Fibroblast of skin of abdomen (primary cell): ENCODE measurements around the gene GPC6.

Source experiments
- DNase-seq: peaks from one replicate; pipeline ENCODE4 v3.0.0-alpha.2; 2013

Gene GPC6

DNA sequence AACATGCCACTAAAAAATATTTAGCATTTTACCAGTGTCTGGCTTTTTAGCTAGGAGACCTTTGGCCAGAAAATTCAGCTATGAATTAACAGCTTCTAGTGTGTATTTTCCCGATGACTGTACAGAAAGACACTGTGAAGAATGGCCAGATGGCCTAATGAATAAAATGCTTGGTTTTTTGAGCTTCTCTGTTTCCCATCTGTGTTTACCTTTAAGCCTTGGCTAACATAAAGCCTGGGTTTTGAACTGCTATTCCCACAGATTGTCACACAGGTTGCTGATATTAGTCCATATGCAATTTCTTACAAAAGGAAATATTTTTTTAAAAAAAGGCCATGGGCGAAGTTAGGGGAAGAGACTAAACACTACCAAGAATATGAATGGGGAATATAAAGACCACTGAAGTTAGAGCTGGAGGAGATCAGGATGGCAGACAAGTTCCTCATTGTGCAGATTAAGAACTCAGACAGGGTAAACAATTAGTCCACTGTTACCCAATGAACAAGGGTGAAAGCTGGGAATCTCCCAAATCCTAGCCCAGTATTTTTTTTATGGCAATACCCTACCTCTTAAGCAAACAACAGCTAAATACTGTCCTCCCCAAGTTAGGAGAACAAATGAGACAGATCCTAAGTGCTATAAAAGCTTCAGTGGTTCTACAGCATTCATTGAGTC is 1157.8 kb downstream of the GPC6 start:
- no peak for DNase-seq

DNA sequence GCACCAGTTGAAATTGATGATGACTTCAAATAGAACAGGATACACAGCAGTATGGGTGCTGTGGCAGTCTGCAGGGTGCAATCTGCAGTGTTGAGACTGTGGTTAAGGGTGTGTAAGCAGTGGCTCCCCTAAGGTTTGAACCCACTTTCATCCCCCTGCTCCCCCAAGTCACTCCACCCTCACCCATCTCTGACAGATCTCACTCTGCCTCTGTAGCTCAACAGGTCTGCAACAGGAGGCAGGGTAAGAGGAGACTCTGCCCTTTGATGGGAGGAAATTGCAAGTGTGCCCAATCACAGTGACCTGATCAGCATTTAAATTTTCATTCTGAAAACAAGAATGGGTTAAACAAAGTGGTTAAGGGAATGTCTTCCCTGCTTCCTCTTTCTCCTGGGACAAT is 1160.4 kb downstream of the GPC6 start:
- no peak for DNase-seq

DNA sequence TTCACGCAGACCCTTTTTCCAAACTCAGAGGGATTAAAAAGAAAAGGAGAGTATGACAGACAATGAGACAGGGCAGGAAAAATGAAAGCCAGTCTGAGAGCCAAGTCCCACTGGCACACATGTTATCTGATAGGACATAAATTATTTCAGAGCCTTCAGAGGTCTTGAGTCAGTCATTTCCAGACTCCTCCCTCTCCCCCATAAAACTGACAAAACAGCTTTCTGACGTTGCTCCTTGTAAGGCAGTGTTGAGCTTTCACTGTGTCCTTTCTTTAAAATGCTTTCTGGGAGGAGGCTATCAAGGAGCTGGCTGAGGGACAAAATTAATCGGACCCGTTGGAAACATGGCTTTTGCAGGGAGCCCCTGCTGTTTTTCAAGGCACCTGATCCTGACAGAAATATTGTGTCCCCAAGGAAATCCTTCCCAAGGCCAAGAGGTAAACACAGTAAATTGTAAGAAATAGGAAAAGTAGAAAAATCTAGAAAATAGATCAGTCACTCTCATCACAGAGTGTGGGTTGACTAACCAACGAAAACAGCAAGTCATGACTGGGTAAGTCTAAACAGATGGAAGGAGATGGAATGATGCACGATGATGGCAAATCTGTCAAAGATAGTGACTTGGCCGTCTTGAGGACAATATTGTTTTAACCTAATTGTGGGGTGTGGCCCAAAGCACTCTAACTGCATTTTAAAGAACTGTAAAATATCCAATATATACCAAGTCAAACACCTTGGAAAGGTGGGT is 1163.2 kb downstream of the GPC6 start:
- DNase-seq = peak; percentile 59

DNA sequence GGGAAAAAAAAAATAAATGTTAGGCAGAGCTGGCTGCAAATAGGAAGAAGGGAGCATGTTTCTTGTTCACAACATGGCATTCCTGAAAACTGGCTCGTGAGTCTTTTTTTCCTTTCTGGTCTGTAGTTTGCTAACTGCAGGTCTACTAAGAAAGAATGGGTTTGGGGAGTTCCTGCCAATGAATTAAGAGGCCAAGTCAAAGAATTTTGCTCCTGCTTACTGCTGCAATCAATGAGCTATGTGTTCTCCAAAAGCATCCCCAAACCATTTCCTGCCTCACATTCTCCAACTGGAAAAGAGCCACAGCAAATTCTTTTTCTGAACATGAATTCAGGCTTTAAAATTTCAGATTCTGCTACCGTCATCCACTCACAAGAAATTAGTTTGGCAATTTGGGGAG is 1164.3 kb downstream of the GPC6 start:
- peak; percentile 60 for DNase-seq

DNA sequence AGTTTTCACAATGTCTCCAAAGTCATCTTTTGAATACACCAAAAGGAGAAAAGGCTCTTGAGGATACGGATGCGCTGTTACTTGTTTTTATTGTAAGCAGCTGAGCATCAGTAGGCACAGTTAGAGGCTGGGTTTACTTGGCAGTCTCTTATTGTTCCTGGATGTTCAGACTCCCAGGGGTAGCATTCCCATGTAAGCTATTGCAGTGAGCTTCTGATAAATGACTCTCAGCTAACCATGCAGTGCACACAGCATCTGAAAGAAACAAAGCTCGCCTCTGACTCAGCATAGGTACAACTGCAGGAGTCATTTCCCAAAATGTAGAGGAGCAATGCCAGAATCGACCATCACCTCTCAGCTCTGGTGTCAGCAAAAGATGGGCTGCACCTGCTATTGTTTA is 1168.1 kb downstream of the GPC6 start:
- no peak for DNase-seq

- DNase-seq = no peak
Measured at GRCh38 chr13:94395860-94396259, 1169.3 kb downstream of the GPC6 start.

DNA sequence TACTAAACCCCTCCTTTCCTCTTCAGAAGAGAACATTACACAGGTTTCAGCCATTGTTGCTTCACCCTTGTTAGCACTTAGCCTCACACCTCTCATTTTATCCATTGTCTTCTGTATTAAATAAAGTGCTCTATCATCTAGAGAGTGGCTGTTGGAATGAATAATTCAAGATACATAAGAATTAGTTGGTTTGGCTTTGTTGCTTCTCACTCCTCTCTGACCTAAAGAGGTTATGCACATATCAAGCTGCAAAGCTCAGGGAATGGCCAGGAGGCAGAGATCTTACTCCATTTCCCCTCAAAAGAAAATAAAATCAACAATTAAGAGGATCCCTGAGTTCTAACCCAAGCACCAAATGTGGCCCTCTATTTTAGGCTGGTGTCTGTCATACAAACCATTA is 1173.2 kb downstream of the GPC6 start:
- DNase-seq = no peak

DNA sequence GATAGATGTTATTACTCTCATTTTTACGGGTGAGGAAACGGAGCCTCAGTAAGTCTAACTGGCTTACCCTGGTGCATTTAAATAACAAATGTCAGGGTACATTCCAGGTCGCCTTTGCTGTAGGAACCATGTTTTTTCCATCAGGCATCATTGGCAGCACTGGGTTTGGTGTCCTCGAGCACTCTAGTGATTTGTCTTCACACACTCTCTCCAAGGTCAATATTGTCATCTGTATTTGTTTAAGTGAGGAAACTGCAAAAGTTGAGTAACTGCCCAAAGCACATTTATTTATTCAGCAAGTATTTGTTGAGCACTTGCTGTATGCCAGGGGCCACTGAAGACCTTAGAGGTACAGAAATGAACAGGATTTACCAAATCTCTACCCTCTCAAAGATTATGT is 1174.3 kb downstream of the GPC6 start:
- DNase-seq = no peak

GRCh38 chr13:94408314-94409036 is 1181.9 kb downstream of the GPC6 start:
- no peak for DNase-seq

DNA sequence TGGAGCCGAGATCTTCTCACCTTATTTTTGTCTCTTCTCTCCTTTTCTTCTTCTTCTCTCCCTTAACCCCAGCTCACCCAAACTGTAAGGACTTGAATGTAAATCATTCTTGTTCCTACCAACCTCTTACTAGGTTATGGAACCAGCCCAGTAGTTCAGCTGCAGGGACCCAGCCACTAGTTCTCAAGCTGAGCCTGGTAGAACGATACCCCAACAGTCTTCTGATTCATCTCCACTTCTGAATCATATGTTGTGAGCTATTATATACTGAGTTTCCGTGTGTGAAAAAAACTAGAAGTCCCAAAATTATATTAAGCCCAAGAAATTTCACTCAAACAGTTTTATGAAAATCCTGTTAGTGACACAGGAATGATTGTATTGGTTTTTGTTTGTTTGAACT is 1185.1 kb downstream of the GPC6 start:
- DNase-seq = no peak

DNA sequence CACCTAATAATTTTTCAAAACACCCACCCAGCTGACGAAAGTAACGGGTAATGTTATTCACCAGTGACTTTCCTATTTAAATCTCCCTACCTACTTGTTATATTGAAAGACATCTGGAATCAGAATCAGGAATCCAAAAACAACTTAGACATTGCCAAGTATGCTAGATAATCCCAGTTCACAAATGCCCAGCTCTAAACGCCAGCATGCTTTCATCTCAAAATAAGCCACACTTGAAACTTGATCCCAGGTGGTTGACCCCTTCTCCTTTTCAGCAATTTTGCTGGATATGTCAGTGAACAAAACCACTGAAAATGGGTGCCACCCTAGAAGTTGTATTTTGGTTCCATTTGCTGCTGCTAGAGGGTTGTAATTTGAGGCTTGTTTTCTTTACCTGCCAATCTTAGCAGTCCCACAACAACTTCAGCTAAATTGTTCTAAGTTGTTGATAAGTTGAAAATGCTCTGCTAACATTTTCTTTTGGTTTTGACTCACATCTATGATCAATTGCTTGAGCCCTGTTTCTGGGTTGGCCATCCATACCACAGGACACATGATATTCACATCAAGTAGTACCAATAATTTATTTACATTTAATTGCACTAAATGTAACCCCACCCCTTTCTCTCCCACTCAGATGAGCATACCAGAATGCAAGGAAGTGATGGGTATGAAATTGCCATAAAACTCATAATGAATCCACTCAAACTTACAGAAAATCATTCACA is 1186.4 kb downstream of the GPC6 start:
- DNase-seq = no peak

- DNase-seq = no peak
Measured at GRCh38 chr13:94413598-94413944, 1187.0 kb downstream of the GPC6 start.

GRCh38 chr13:94414141-94414540 is 1187.5 kb downstream of the GPC6 start:
- no peak for DNase-seq

DNA sequence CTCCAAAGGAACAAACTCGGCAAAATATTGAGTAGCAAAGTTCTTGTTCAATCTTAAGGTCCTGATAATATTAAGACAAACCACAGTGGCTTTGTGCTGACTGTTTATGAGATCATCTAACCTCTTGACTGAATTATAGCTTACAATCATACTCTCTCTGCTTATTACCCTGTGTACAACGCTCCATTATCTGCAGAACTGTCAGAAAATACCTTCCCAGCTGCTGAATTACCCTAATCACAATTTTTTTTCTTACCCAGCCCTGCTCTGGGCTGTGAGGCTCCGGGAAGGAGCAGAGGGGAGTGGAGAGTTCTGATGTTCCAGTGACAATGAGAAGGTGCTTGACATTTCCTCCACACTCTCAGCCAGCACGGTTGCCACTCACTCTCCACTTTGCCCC is 1188.1 kb downstream of the GPC6 start:
- DNase-seq = no peak

- DNase-seq = no peak
Measured at GRCh38 chr13:94415500-94416237, 1189.1 kb downstream of the GPC6 start.

DNA sequence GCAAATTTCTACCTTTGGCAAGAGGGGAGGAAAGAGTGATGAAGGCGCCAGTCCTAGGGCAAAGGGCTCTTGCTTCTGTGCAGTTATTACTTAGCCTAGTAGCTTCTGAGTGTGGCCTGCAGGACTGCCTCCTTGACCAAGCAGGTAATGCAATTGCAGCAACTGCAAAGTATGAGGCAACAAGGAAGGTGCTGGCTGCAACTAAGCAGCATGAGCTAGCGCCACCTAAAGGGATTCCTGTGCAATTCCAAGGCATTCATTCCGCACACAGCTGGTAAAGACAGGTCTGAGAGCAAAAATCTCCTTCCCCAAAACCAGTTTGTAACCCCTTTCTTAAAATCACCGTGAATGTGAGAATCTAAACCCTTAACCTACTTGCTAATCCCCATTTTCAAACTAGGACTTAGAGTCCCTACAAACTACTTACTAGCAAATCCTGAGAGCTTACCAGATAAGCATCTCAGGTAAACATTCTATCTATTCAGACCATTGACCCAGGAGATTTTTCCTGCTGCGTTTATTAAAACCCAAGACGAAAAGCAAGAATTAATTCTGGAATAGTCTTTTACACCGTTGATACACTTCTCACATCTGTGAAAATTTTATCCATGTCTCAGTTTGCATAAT is 1190.0 kb downstream of the GPC6 start:
- DNase-seq = peak; percentile 16

- no peak for DNase-seq
Measured at GRCh38 chr13:94417294-94417693, 1190.7 kb downstream of the GPC6 start.

GRCh38 chr13:94419304-94419924 is 1192.8 kb downstream of the GPC6 start:
- peak; percentile 53 for DNase-seq

DNA sequence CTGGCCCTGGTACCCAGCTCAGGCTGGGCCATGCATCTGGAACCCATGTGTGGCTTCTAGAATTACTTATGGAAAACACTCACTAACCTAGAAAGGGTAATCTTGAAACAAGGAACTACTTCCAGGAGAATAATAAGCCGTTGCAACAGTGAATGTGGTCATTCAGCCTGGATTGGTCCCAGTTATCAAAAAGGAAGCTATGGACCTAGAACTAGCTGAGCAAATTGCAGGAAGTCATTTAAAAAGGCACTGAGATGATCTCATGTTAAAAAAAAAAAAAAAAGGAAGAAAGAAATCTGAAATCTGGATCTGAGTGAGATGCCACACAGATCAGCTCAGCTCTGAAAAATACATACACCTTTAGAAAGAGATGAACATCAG is 1193.3 kb downstream of the GPC6 start:
- no peak for DNase-seq

DNA sequence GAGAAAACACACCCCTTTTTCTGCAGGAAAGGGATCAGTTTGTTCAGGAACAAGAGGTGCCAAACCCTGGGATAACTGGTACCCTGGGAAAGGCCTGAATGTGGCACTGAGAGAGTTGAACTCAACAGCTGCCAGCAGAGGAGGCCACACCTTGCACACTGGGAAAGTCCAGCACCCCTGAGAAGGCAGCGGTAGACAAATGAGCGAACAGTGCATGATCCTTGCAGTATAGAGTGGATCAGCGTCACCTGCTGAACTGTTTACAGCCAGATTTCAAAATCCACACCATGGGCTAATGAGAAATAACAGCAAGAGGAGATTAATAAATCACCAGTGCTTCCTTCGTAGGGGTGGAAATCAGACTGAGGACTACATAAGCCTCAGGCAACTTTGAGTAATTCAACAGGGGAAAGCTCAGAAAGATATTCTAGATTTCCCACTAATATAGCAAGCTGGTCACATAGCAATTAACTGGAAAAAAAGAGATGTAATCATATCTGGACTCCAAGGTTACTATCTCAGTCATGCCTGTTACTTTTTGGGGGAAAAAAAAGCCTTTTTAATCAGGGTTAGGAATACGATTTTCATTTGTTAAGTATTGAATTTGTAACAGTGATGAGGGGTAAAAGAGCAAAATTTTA is 1200.8 kb downstream of the GPC6 start:
- DNase-seq = no peak

GRCh38 chr13:94431574-94431973 is 1205.0 kb downstream of the GPC6 start:
- peak; percentile 14 for DNase-seq
